GM12865 (cell line): ENCODE data around the gene SLC15A3.
A peak's percentile ranks its signal among the peaks of the same experiment; 100 is the strongest.

Experiments
- DNase-seq: peaks from one replicate; pipeline ENCODE4 v3.0.0; 2010; ENCODE audit warnings: low read depth
- H3K4me3 ChIP-seq: 2 replicates; pipeline ENCODE4 v1.5.1; 2011; ENCODE audit warnings: mild to moderate bottlenecking, low read depth, low read length, control low read depth
- TF ChIP-seq, protein P1 (sequence below): IDR thresholded peaks from 2 replicates; pipeline ENCODE4 v1.5.1; 2011; ENCODE audit warnings: low read length, control low read depth, low read depth, inconsistent platforms; ENCODE audit not compliant: insufficient read depth; ENCODE audit errors: missing control alignments

SLC15A3 gene

GRCh38 chr11:60985501-60985900 is 33.5 kb upstream of the SLC15A3 start:
- no peak overlapping the region for H3K4me3 ChIP-seq
- TF ChIP-seq, protein P1, sequence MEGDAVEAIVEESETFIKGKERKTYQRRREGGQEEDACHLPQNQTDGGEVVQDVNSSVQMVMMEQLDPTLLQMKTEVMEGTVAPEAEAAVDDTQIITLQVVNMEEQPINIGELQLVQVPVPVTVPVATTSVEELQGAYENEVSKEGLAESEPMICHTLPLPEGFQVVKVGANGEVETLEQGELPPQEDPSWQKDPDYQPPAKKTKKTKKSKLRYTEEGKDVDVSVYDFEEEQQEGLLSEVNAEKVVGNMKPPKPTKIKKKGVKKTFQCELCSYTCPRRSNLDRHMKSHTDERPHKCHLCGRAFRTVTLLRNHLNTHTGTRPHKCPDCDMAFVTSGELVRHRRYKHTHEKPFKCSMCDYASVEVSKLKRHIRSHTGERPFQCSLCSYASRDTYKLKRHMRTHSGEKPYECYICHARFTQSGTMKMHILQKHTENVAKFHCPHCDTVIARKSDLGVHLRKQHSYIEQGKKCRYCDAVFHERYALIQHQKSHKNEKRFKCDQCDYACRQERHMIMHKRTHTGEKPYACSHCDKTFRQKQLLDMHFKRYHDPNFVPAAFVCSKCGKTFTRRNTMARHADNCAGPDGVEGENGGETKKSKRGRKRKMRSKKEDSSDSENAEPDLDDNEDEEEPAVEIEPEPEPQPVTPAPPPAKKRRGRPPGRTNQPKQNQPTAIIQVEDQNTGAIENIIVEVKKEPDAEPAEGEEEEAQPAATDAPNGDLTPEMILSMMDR: no peak
- DNase-seq: no peak

GRCh38 chr11:60984636-60985035 is 32.7 kb upstream of the SLC15A3 start:
- TF ChIP-seq, protein P1: no peak
- DNase-seq: no peak
- no peak overlapping the region for H3K4me3 ChIP-seq

DNA sequence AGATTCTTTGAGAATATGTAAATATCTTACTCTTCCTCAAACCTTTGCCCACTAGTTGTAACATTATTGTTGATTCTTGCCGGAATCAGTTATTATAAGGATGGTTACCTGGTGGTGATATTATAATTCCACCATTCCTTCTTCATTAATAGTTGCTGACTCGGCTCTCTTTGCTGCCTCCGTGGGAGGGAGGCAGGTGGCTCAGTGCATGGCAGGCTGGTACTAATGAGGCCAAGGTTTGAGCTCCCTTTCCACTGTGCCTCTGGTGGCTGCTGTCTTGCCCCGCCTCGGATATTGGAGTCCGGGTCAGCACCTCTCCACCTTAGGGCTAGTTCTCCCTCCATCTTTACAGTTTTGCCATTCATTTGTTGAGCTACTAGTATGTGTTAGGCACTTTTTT is 32.2 kb upstream of the SLC15A3 start:
- no peak for DNase-seq
- H3K4me3 ChIP-seq: no peak overlapping the region
- TF ChIP-seq, protein P1: no peak

DNA sequence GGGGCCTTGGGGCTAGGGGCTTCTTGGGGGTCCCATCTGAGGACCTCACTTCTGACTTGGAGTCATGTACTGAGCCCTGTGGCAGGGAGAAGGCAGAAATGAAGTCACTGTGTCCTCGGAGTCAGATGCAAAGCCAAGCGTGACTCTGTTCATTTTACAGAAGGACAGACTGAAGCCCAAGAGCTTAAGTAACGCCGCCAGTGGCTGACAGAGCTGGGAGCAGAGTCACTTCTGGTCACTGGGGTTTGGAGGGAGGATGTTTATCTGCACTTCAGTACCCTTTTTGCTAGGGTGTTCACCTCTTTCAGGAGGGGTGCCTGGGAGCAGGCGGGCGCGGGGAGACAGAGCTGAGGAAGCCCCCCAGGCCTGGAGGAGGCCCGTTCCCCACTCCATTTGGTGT is 30.2 kb upstream of the SLC15A3 start:
- DNase-seq: no peak

DNA sequence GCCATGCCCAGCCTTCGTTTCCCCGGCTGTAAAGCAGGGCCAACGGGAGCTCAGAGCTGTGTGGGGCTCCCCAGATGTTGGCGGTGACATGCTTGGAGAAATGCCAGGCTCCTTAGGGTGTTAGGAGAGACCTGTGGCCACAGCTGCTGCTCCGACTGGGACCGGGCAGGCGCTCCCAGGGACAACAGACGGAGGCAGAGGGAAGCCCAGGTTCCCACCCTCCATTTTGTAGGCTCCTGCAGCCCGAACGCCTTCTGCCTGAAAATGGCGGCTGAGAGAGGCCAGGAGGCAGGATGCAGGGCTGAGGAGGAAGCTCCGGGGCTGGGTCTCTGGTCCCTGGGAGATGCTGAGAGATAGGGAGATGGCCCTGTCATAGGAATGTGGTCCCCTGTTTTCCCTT is 29.5 kb upstream of the SLC15A3 start:
- H3K4me3 ChIP-seq: no peak overlapping the region
- no peak for DNase-seq
- TF ChIP-seq, protein P1: no peak

More for the DNA sequence above, 30.2 kb upstream of the SLC15A3 start:
- no peak overlapping the region for H3K4me3 ChIP-seq
- TF ChIP-seq, protein P1: no peak

GRCh38 chr11:60978546-60979380 is 26.8 kb upstream of the SLC15A3 start:
- TF ChIP-seq, protein P1: no peak
- peak; percentile 43 for DNase-seq
- no peak overlapping the region for H3K4me3 ChIP-seq

- no peak for DNase-seq
- TF ChIP-seq, protein P1: no peak
- H3K4me3 ChIP-seq: no peak overlapping the region
Observed at GRCh38 chr11:60977836-60978235, 25.9 kb upstream of the SLC15A3 start.
